ENCODE results near the gene ADCY2.

ADCY2 gene

GRCh38 chr5:7395947-7396712 is at the start of gene ADCY2:
Gene ADCY2 (plus strand): TSS chr5:7396138. CDS start chr5:7396297, 159 bp downstream.
- Histone ChIP-seq H3K27ac (ENCODE audit: low read depth, low read length) (peak within 1 kb of the TSS; percentile 50), H3K4me3 (ENCODE audit: low read depth, low read length) (peak within 1 kb of the TSS; percentile 89)

GRCh38 chr5:7347377-7347776 is 48.6 kb upstream of the ADCY2 start:
- Histone ChIP-seq H3K4me3 (ENCODE audit: low read depth, low read length) (no peak overlapping the region), H3K27me3 (ENCODE audit: control insufficient read depth, insufficient read depth, low read length) (no peaks in the 10 kb centered on the region), H3K9ac (ENCODE audit: low read depth, low read length) (no peak overlapping the region), H3K36me3 (ENCODE audit: control insufficient read depth, insufficient read depth, low read length) (no peaks in the 10 kb centered on the region), H3K27ac (ENCODE audit: low read depth, low read length) (peak overlapping the region; percentile 43), H3K4me1 (ENCODE audit: control insufficient read depth, insufficient read depth, low read length) (peaks cover 23% of the 10 kb centered on the region), H3K9me3 (ENCODE audit: control insufficient read depth, insufficient read depth, low read length) (0 out of 2 replicates have a peak, but pooled peaks cover 4% of the 10 kb centered on the region)

More at GRCh38 chr5:7395947-7396712, at the start of gene ADCY2:
- Histone ChIP-seq H3K27me3 (ENCODE audit: control insufficient read depth, insufficient read depth, low read length) (0 out of 2 replicates have a peak, but pooled peaks cover 2% of the 10 kb centered on the region), H3K36me3 (ENCODE audit: control insufficient read depth, insufficient read depth, low read length) (no peaks in the 10 kb centered on the region), H3K9ac (ENCODE audit: low read depth, low read length) (peak within 1 kb of the TSS; percentile 71), H3K9me3 (ENCODE audit: control insufficient read depth, insufficient read depth, low read length) (no peaks in the 10 kb centered on the region), H3K4me1 (ENCODE audit: control insufficient read depth, insufficient read depth, low read length) (peaks cover 70% of the 10 kb centered on the region)

GRCh38 chr5:7348168-7348854 is 47.6 kb upstream of the ADCY2 start:
- H3K27ac ChIP-seq (ENCODE audit: low read depth, low read length) = peak overlapping the region; percentile 43
- 0 out of 2 replicates have a peak, but pooled peaks cover under 1% of the 10 kb centered on the region for H3K9me3 ChIP-seq (ENCODE audit: control insufficient read depth, insufficient read depth, low read length)
- no peak overlapping the region for H3K9ac ChIP-seq (ENCODE audit: low read depth, low read length)
- peaks cover 23% of the 10 kb centered on the region for H3K4me1 ChIP-seq (ENCODE audit: control insufficient read depth, insufficient read depth, low read length)
- no peaks in the 10 kb centered on the region for H3K27me3 ChIP-seq (ENCODE audit: control insufficient read depth, insufficient read depth, low read length)
- no peaks in the 10 kb centered on the region for H3K36me3 ChIP-seq (ENCODE audit: control insufficient read depth, insufficient read depth, low read length)
- peak overlapping the region; percentile 14; the same call in 1 of the 2 replicates for H3K4me3 ChIP-seq (ENCODE audit: low read depth, low read length)

GRCh38 chr5:7361593-7361992 is 34.3 kb upstream of the ADCY2 start:
- Histone ChIP-seq H3K4me3 (ENCODE audit: low read depth, low read length) (no peak overlapping the region), H3K9me3 (ENCODE audit: control insufficient read depth, insufficient read depth, low read length) (no peaks in the 10 kb centered on the region), H3K27me3 (ENCODE audit: control insufficient read depth, insufficient read depth, low read length) (no peaks in the 10 kb centered on the region), H3K9ac (ENCODE audit: low read depth, low read length) (no peak overlapping the region), H3K36me3 (ENCODE audit: control insufficient read depth, insufficient read depth, low read length) (no peaks in the 10 kb centered on the region), H3K4me1 (ENCODE audit: control insufficient read depth, insufficient read depth, low read length) (peaks cover 43% of the 10 kb centered on the region), H3K27ac (ENCODE audit: low read depth, low read length) (no peak overlapping the region)

- Histone ChIP-seq H3K4me1 (ENCODE audit: control insufficient read depth, insufficient read depth, low read length) (peaks cover 43% of the 10 kb centered on the region), H3K9me3 (ENCODE audit: control insufficient read depth, insufficient read depth, low read length) (no peaks in the 10 kb centered on the region), H3K27ac (ENCODE audit: low read depth, low read length) (peak overlapping the region; percentile 72), H3K36me3 (ENCODE audit: control insufficient read depth, insufficient read depth, low read length) (no peaks in the 10 kb centered on the region), H3K9ac (ENCODE audit: low read depth, low read length) (no peak overlapping the region), H3K4me3 (ENCODE audit: low read depth, low read length) (peak overlapping the region; percentile 33; the same call in 1 of the 2 replicates), H3K27me3 (ENCODE audit: control insufficient read depth, insufficient read depth, low read length) (no peaks in the 10 kb centered on the region)
Observed at GRCh38 chr5:7363067-7363677, 32.8 kb upstream of the ADCY2 start.

GRCh38 chr5:7364226-7364875 is 31.6 kb upstream of the ADCY2 start:
- Histone ChIP-seq H3K4me1 (ENCODE audit: control insufficient read depth, insufficient read depth, low read length) (peaks cover 43% of the 10 kb centered on the region), H3K4me3 (ENCODE audit: low read depth, low read length) (peak overlapping the region; percentile 33; the same call in 1 of the 2 replicates), H3K9me3 (ENCODE audit: control insufficient read depth, insufficient read depth, low read length) (no peaks in the 10 kb centered on the region), H3K36me3 (ENCODE audit: control insufficient read depth, insufficient read depth, low read length) (no peaks in the 10 kb centered on the region), H3K27me3 (ENCODE audit: control insufficient read depth, insufficient read depth, low read length) (no peaks in the 10 kb centered on the region), H3K27ac (ENCODE audit: low read depth, low read length) (peak overlapping the region; percentile 72), H3K9ac (ENCODE audit: low read depth, low read length) (peak overlapping the region; percentile 39; the same call in 1 of the 2 replicates)

- H3K27me3 ChIP-seq (ENCODE audit: control insufficient read depth, insufficient read depth, low read length) = no peaks in the 10 kb centered on the region
- H3K9ac ChIP-seq (ENCODE audit: low read depth, low read length) = no peak overlapping the region
- no peak overlapping the region for H3K4me3 ChIP-seq (ENCODE audit: low read depth, low read length)
- no peaks in the 10 kb centered on the region for H3K36me3 ChIP-seq (ENCODE audit: control insufficient read depth, insufficient read depth, low read length)
- H3K27ac ChIP-seq (ENCODE audit: low read depth, low read length) = no peak overlapping the region
- peaks cover 35% of the 10 kb centered on the region for H3K4me1 ChIP-seq (ENCODE audit: control insufficient read depth, insufficient read depth, low read length)
- H3K9me3 ChIP-seq (ENCODE audit: control insufficient read depth, insufficient read depth, low read length) = no peaks in the 10 kb centered on the region
Observed at GRCh38 chr5:7367780-7368179, 28.2 kb upstream of the ADCY2 start.

- Histone ChIP-seq H3K4me1 (ENCODE audit: control insufficient read depth, insufficient read depth, low read length) (no peaks in the 10 kb centered on the region), H3K4me3 (ENCODE audit: low read depth, low read length) (no peak overlapping the region), H3K9ac (ENCODE audit: low read depth, low read length) (no peak overlapping the region), H3K27ac (ENCODE audit: low read depth, low read length) (no peak overlapping the region), H3K9me3 (ENCODE audit: control insufficient read depth, insufficient read depth, low read length) (no peaks in the 10 kb centered on the region), H3K27me3 (ENCODE audit: control insufficient read depth, insufficient read depth, low read length) (no peaks in the 10 kb centered on the region), H3K36me3 (ENCODE audit: control insufficient read depth, insufficient read depth, low read length) (no peaks in the 10 kb centered on the region)
Observed at GRCh38 chr5:7372399-7372798, 23.5 kb upstream of the ADCY2 start.

GRCh38 chr5:7374186-7374585 is 21.8 kb upstream of the ADCY2 start:
- no peak overlapping the region for H3K4me3 ChIP-seq (ENCODE audit: low read depth, low read length)
- H3K36me3 ChIP-seq (ENCODE audit: control insufficient read depth, insufficient read depth, low read length) = no peaks in the 10 kb centered on the region
- no peaks in the 10 kb centered on the region for H3K9me3 ChIP-seq (ENCODE audit: control insufficient read depth, insufficient read depth, low read length)
- no peaks in the 10 kb centered on the region for H3K4me1 ChIP-seq (ENCODE audit: control insufficient read depth, insufficient read depth, low read length)
- no peaks in the 10 kb centered on the region for H3K27me3 ChIP-seq (ENCODE audit: control insufficient read depth, insufficient read depth, low read length)
- no peak overlapping the region for H3K27ac ChIP-seq (ENCODE audit: low read depth, low read length)
- no peak overlapping the region for H3K9ac ChIP-seq (ENCODE audit: low read depth, low read length)

- Histone ChIP-seq H3K36me3 (ENCODE audit: control insufficient read depth, insufficient read depth, low read length) (no peaks in the 10 kb centered on the region), H3K9me3 (ENCODE audit: control insufficient read depth, insufficient read depth, low read length) (no peaks in the 10 kb centered on the region), H3K4me3 (ENCODE audit: low read depth, low read length) (no peak overlapping the region), H3K27me3 (ENCODE audit: control insufficient read depth, insufficient read depth, low read length) (no peaks in the 10 kb centered on the region), H3K4me1 (ENCODE audit: control insufficient read depth, insufficient read depth, low read length) (no peaks in the 10 kb centered on the region), H3K9ac (ENCODE audit: low read depth, low read length) (no peak overlapping the region), H3K27ac (ENCODE audit: low read depth, low read length) (no peak overlapping the region)
Observed at GRCh38 chr5:7375457-7375856, 20.5 kb upstream of the ADCY2 start.

Measured in HUES48 (cell line).